Body of pancreas (tissue), 4 donors: ENCODE measurements around the gene CTSE.

Experiments
- CTCF ChIP-seq, 7 experiments: fragments of 450-650 bp in 4 of 7; fragments of 200-600 bp in 3 of 7; sonication (generic) in 3 of 7; IDR thresholded peaks; one replicate each; pipeline ENCODE4 v1.5.1; 2016 to 2019; ENCODE audit warnings: antibody characterized with exemption in 7 of 7
- POLR2A ChIP-seq, 3 donors: fragments of 450-650 bp; IDR thresholded peaks; one replicate each; pipeline ENCODE4 v1.6.1; 2016; ENCODE audit warnings: antibody characterized with exemption in 3 of 3, mild to moderate bottlenecking in 2 of 3

- TF ChIP-seq CTCF (IDR thresholded peaks at IDR 0.05) (no peak), POLR2A (IDR thresholded peaks at IDR 0.05) (no peak)
Observed at GRCh38 chr1:206070627-206071304, 47.1 kb upstream of the CTSE start.
